Limb (tissue), 2 donors: ENCODE measurements around the gene SNRNP25.

Experiments
- DNase-seq, 2 donors: peaks; one replicate each; pipeline ENCODE4 v3.0.0-alpha.2; 2016; ENCODE audit errors: extremely low spot score in 2 of 2

SNRNP25 gene

GRCh38 chr16:62968-63391 lies 9.4 kb downstream of the SNRNP25 start:
- no peak for DNase-seq

GRCh38 chr16:63466-63865 lies 9.8 kb downstream of the SNRNP25 start:
- DNase-seq: peak in 1 of 2 donors; percentile 27

- DNase-seq: no peak
These were observed 10.6 kb downstream of the SNRNP25 start for GRCh38 chr16:63998-64913.

GRCh38 chr16:64914-65255 lies 11.3 kb downstream of the SNRNP25 start:
- DNase-seq: no peak

GRCh38 chr16:65745-66144 lies 12.1 kb downstream of the SNRNP25 start:
- DNase-seq: peak; percentile 60 to 87

- DNase-seq: peak in 1 of 2 donors; percentile 33
These were observed 12.9 kb downstream of the SNRNP25 start for GRCh38 chr16:66309-67182.

GRCh38 chr16:67183-67791 lies 13.7 kb downstream of the SNRNP25 start:
- DNase-seq: peak in 1 of 2 donors; percentile 40

GRCh38 chr16:67884-68789 lies 14.5 kb downstream of the SNRNP25 start:
- DNase-seq: peak in 1 of 2 donors; percentile 61

- no peak for DNase-seq
These were observed 15.6 kb downstream of the SNRNP25 start for GRCh38 chr16:69181-69580.

- no peak for DNase-seq
These were observed 17.5 kb downstream of the SNRNP25 start for GRCh38 chr16:71210-71539.

GRCh38 chr16:71540-72401 lies 18.1 kb downstream of the SNRNP25 start:
- peak; percentile 60 to 76 for DNase-seq

GRCh38 chr16:72561-73548 lies 19.2 kb downstream of the SNRNP25 start, which contains the start of gene RHBDF1:
Gene RHBDF1, minus strand, starts transcription at chr16:72631. Its CDS starts 7,616 bp downstream, at chr16:65015.
- peak; percentile 66 to 79 for DNase-seq

- no peak for DNase-seq
These were observed 20.6 kb downstream of the SNRNP25 start for GRCh38 chr16:74051-74746.

GRCh38 chr16:74747-75334 lies 21.2 kb downstream of the SNRNP25 start:
- DNase-seq: no peak

- DNase-seq: peak; percentile 72
These were observed 22.2 kb downstream of the SNRNP25 start for GRCh38 chr16:75580-76501.

GRCh38 chr16:76535-77272 lies 23.1 kb downstream of the SNRNP25 start:
- DNase-seq: peak; percentile 61 to 67
